Retinal pigment epithelial cell (primary cell): ENCODE measurements around the gene DLGAP1.

Source experiments
- DNase-seq: peaks from one replicate; pipeline ENCODE4 v3.0.0-alpha.2; 2010; ENCODE audit warnings: low read depth
- H3K4me3 ChIP-seq: 2 replicates; pipeline ENCODE4 v1.5.1; 2011; ENCODE audit warnings: mild to moderate bottlenecking, low read length, control low read depth, moderate library complexity
- CTCF ChIP-seq: conservative IDR thresholded peaks from 2 replicates; pipeline ENCODE4 v1.5.1; 2011; ENCODE audit warnings: low read depth, low read length, control low read depth, inconsistent platforms

DLGAP1 gene

DNA sequence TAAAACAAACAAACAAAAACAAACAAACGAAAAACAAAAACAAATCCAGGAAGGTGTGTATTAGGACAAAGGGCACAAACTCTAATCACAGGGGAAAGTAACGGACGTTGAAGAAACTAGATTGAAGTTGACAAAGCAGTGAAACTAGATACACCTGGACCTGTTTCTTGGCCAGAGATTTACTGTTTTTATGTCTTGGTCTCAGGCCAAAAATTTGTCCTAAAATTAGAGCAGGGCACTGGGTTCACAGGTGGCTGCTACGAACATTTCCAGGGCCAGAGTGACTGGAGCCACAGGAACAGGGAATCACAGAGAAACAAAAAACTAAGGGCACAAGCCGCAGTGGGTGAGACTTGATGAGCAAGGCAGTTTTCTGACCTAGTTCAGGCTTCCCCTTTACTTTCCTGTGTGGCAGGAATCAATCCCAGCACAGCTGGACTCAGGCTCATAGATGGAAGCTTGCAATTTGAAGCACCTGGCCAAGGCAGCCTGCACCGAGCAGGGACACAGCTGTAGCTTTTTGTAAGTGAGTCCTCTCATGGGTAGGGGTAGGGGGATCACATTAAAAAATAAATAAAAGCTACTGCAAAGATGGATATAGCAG is 329.4 kb downstream of the DLGAP1 start:
- no peak for TF ChIP-seq CTCF
- H3K4me3 ChIP-seq, result no peak overlapping the region
- DNase-seq, result no peak

- no peak overlapping the region for H3K4me3 ChIP-seq
- no peak for DNase-seq
- no peak for TF ChIP-seq CTCF
Measured at GRCh38 chr18:4125224-4125623, 329.9 kb downstream of the DLGAP1 start.

DNA sequence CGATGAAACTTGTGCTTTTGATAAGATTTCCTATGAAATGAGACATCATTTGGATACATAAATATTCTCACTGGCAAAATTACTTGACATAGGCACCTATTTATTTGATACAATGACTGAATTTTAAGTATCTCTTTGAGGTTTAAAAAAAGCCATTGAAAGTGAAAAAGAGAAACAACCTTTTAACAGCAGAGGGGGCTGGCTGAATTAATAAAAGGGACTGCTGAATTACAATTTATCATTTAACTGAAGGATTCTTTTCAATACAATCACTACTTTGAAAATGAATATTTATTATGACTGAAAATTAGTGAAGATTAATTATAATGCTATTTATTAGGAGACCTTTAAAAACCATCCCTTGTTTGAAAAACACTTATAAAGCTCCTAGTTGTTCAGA is 335.3 kb downstream of the DLGAP1 start:
- DNase-seq, result no peak
- TF ChIP-seq CTCF, result no peak

DNA sequence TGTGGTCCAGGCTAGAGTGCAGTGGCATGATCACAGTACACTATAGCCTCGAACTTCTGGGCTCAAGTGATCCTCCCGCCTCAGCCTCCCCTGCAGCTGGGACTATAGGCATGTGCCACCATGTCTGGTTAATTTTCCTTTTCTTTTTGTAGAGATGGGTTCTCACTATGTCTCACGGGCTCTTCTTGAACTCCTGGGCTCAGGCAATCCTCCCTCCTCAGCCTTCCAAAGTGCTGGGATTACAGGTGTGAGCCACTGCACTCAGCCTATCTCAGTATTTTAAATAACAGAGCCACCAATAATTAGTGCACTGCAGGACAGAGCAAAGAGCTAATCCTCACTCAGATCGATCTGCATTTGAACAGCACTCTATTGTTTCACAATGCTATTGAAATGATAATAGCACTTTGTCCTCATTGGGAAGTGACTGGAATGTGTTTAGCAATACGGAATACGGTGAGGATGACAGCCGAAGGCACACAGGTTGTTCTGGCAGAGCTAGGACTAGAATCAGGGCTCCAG is 335.9 kb downstream of the DLGAP1 start:
- no peak for TF ChIP-seq CTCF
- no peak for DNase-seq
- H3K4me3 ChIP-seq, result no peak overlapping the region

More for the DNA sequence above, 335.3 kb downstream of the DLGAP1 start:
- no peak overlapping the region for H3K4me3 ChIP-seq

DNA sequence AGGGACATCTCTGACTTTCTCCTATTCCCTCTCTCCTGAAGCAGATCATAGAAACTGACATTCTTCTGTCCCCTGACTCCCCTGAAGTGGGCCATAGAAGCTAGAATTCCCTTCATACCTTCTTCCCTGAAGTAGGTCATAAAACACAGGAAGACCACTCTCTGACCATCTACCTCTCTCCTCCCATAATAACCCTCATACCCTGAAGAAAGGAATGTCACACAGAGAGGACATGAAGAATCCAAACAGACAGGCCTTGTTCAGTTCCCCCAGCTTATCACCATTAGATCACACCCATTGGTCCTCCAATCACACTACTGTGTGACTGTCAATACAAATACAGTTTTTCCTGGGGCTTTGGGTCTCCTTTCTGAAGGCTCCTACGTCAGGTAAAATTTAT is 347.1 kb downstream of the DLGAP1 start:
- DNase-seq, result no peak
- no peak for TF ChIP-seq CTCF
- no peak overlapping the region for H3K4me3 ChIP-seq

- DNase-seq, result no peak
- H3K4me3 ChIP-seq, result peak overlapping the region; percentile 45
- TF ChIP-seq CTCF, result no peak
Measured at GRCh38 chr18:4107049-4107467, 348.0 kb downstream of the DLGAP1 start.

GRCh38 chr18:4106407-4107033 is 348.6 kb downstream of the DLGAP1 start:
- H3K4me3 ChIP-seq, result peak overlapping the region; percentile 45
- peak; percentile 28 for DNase-seq
- TF ChIP-seq CTCF, result peak; percentile 92
